Nephron progenitor cell (in vitro differentiated cells): ENCODE measurements around the gene PODN.

ENCODE experiments used
- DNase-seq: peaks from one replicate; pipeline ENCODE4 v3.0.0; 2021
- H3K27ac Mint-ChIP-seq: 2 replicates; pipeline ENCODE4 v1.8.0; 2021; ENCODE audit warnings: mild to moderate bottlenecking, moderate library complexity, mixed read lengths
- H3K27me3 Mint-ChIP-seq: 2 replicates; pipeline ENCODE4 v1.8.0; 2021; ENCODE audit warnings: mild to moderate bottlenecking, low read depth, mixed read lengths; ENCODE audit not compliant: poor library complexity
- H3K36me3 Mint-ChIP-seq: 2 replicates; pipeline ENCODE4 v1.8.0; 2021; ENCODE audit warnings: low read depth, mixed read lengths
- H3K4me1 Mint-ChIP-seq: 2 replicates; pipeline ENCODE4 v1.8.0; 2021; ENCODE audit warnings: mixed read lengths
- H3K4me3 Mint-ChIP-seq: 2 replicates; pipeline ENCODE4 v1.8.0; 2021; ENCODE audit warnings: mild to moderate bottlenecking, moderate library complexity, mixed read lengths
- H3K9me3 Mint-ChIP-seq: 2 replicates; pipeline ENCODE4 v1.8.0; 2021; ENCODE audit warnings: mild to moderate bottlenecking, moderate library complexity, mixed read lengths
- CTCF ChIP-seq: fragments of 200-600 bp; sonication (generic); IDR thresholded peaks from 2 replicates; pipeline ENCODE4 v1.5.0; 2021; ENCODE audit warnings: antibody characterized with exemption

PODN gene

GRCh38 chr1:53073868-53074311 lies 11.9 kb downstream of the PODN start:
- no peak for DNase-seq
- Mint-ChIP-seq H3K36me3 (no peaks in the 10 kb centered on the region), H3K4me1 (peaks cover 28% of the 10 kb centered on the region), H3K9me3 (no peaks in the 10 kb centered on the region), H3K27me3 (peaks cover 4% of the 10 kb centered on the region), H3K27ac (no peak overlapping the region), H3K4me3 (no peak overlapping the region)
- no peak for TF ChIP-seq CTCF

GRCh38 chr1:53074313-53075154 lies 12.5 kb downstream of the PODN start:
- Mint-ChIP-seq H3K4me3 (no peak overlapping the region), H3K27me3 (peaks cover 9% of the 10 kb centered on the region), H3K36me3 (no peaks in the 10 kb centered on the region), H3K4me1 (peaks cover 28% of the 10 kb centered on the region), H3K27ac (no peak overlapping the region), H3K9me3 (no peaks in the 10 kb centered on the region)
- no peak for TF ChIP-seq CTCF
- DNase-seq = no peak

- Mint-ChIP-seq H3K9me3 (no peaks in the 10 kb centered on the region), H3K27ac (no peak overlapping the region), H3K4me3 (no peak overlapping the region), H3K36me3 (no peaks in the 10 kb centered on the region), H3K4me1 (peaks cover 28% of the 10 kb centered on the region), H3K27me3 (peaks cover 11% of the 10 kb centered on the region)
- DNase-seq = no peak
- no peak for TF ChIP-seq CTCF
Observed at GRCh38 chr1:53075206-53075605, 13.2 kb downstream of the PODN start.

GRCh38 chr1:53075761-53076163 lies 13.7 kb downstream of the PODN start:
- H3K4me1 Mint-ChIP-seq = peaks cover 28% of the 10 kb centered on the region
- H3K27me3 Mint-ChIP-seq = peaks cover 11% of the 10 kb centered on the region
- H3K27ac Mint-ChIP-seq = no peak overlapping the region
- H3K4me3 Mint-ChIP-seq = no peak overlapping the region
- no peak for TF ChIP-seq CTCF
- H3K9me3 Mint-ChIP-seq = no peaks in the 10 kb centered on the region
- no peak for DNase-seq
- H3K36me3 Mint-ChIP-seq = no peaks in the 10 kb centered on the region

GRCh38 chr1:53076165-53076564 lies 14.2 kb downstream of the PODN start:
- no peak overlapping the region for H3K27ac Mint-ChIP-seq
- H3K4me3 Mint-ChIP-seq = no peak overlapping the region
- H3K36me3 Mint-ChIP-seq = no peaks in the 10 kb centered on the region
- no peak for DNase-seq
- no peak for TF ChIP-seq CTCF
- peaks cover 11% of the 10 kb centered on the region for H3K27me3 Mint-ChIP-seq
- peaks cover 28% of the 10 kb centered on the region for H3K4me1 Mint-ChIP-seq
- H3K9me3 Mint-ChIP-seq = no peaks in the 10 kb centered on the region
